Adrenal gland (tissue), 5 donors: ENCODE measurements around the gene CPO.

Experiments used
- CTCF ChIP-seq, 6 experiments: fragments of 450-650 bp in 4 of 6; fragments of 200-600 bp in 2 of 6; sonication (generic) in 1 of 6; IDR thresholded peaks; 1 replicate in 5 of 6; 2 replicates in 1 of 6; pipeline versions ENCODE4 v1.5.1 to v1.8.0; 2016 to 2021; ENCODE audit warnings: antibody characterized with exemption in 6 of 6, mild to moderate bottlenecking in 2 of 6, moderate library complexity in 1 of 6
- POLR2A ChIP-seq, 2 donors: fragments of 450-650 bp; IDR thresholded peaks; one replicate each; pipeline ENCODE4 v1.6.1; 2017; ENCODE audit warnings: antibody characterized with exemption in 2 of 2, mild to moderate bottlenecking in 2 of 2, moderate library complexity in 1 of 2
- donor health status: DM: no; HTN: no; CAD: no.

GRCh38 chr2:206970589-206971360 is 31.5 kb downstream of the CPO start:
- no peak for TF ChIP-seq CTCF (IDR thresholded peaks at IDR 0.05)
- TF ChIP-seq POLR2A (IDR thresholded peaks at IDR 0.05): no peak
